T47D (cell line): Measurements from ENCODE around the gene OCIAD1.

Source experiments
- DNase-seq, 2 experiments: peaks; one replicate each; pipeline versions ENCODE4 v3.0.0 to v3.0.0-alpha.2; 2011 to 2012; ENCODE audit warnings: low read depth in 1 of 2, low spot score in 1 of 2
- JUND ChIP-seq: IDR thresholded peaks from 2 replicates; pipeline ENCODE4 v1.6.1; 2012; ENCODE audit warnings: low read depth
- in situ Hi-C: cut with HindIII; loops from 2 replicates; pipeline ENCODE4 v1.10.0; 2016; ENCODE audit warnings: low sequenced_read_pairs, low pct_unique_long_range_greater_than_20kb

Gene OCIAD1

GRCh38 chr4:48905363-48906015 lies 74.6 kb downstream of the OCIAD1 start:
- TF ChIP-seq JUND: no peak
- in situ Hi-C loops: no loop called here
- peak in 1 of 2 experiments; percentile 12 for DNase-seq

DNA sequence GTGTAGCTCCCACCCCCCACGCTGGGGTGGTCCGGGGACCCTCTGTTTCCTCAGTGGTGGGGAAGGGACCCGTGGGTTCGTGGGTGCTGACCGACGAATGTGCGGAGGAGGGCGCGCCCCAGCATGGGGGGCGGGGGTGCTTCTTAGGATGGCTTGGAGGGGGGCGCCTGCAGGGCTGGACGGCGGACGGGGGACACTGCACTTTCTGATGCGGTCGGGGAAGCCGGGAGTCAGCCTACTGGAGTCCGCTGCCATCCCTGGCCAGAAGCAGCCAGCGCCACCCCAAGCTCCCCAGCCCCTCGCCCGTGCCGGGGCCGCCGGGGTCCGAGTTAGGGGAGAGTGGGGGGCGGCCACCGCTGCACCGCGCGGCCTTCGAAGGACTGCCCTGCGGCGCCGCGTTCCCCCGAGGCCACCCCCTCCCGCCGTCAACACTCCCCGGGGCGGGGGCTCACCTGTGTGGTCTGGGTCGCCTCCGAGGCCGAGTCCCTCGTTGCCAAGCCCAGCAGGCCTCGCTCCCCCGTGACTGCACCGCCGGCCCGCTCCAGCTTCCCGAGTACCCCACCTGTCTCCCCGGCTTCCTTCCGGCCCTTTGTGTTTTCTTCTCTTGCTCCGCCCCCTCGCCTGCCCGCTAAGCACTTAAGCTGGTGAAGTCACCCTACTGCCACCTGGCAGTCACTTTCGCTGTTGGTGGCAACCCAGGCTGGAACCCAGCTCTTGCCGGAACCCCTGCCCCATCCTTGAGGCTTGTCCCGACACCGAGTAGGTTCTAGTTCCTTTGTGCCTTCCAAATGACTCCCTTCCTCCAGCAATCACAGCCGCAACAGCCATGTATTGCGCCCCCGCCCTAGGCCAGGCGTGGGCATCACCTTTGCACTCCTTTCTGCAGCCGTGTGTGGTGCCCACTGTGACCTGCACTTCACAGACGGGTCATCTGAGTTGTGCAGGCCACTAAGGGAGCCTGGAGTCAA lies 75.6 kb downstream of the OCIAD1 start, which contains the start of gene OCIAD2:
Gene OCIAD2 (minus strand): TSS at position 569 of the 968 bp plus-strand sequence. CDS start 2,225 bp downstream, outside the sequence.
- DNase-seq: peak; percentile 67 to 84
- no peak for TF ChIP-seq JUND
- in situ Hi-C loops: no loop called here

GRCh38 chr4:48907706-48908477 lies 77.0 kb downstream of the OCIAD1 start:
- in situ Hi-C loops: no loop called here

GRCh38 chr4:48908687-48909086 lies 77.8 kb downstream of the OCIAD1 start:
- in situ Hi-C loops: no loop called here
- DNase-seq: no peak
- TF ChIP-seq JUND: no peak

More at GRCh38 chr4:48907706-48908477, 77.0 kb downstream of the OCIAD1 start:
- TF ChIP-seq JUND: no peak
- DNase-seq: no peak

DNA sequence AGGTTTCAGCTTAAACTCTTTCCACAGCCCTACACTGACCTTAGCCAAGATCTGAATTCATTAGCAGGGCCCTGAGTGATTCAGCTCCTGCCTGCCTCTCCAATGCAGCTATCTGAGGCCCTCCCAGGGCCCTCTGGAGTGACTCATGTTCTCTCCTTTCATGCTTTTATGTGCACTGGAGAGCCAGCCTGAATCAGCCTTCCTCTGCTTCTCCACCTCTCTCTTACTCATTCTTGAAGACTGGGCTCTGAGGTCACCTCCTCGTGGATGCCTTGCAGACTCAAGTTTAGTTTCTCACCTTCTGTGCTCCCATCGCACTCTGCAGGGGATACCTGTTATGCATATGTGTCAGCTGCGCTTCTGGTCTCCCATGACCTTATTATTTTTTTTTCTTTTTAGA lies 78.8 kb downstream of the OCIAD1 start:
- in situ Hi-C loops: no loop called here
- no peak for DNase-seq
- no peak for TF ChIP-seq JUND

- in situ Hi-C loops: no loop called here
- DNase-seq: no peak
Observed at GRCh38 chr4:48910511-48910910, 79.6 kb downstream of the OCIAD1 start.

More at GRCh38 chr4:48910511-48910910, 79.6 kb downstream of the OCIAD1 start:
- no peak for TF ChIP-seq JUND
